Keratinocyte (primary cell): ENCODE measurements around the gene COQ9. TPM values are rescaled to one million over a fixed set of nuclear protein-coding genes. Genes with fewer than 3 reads are reported as not detected.
A peak's percentile ranks its signal among the peaks of the same experiment; 100 is the strongest.

ENCODE experiments used
- DNase-seq: peaks from one replicate; pipeline ENCODE4 v3.0.0-alpha.2; 2011; ENCODE audit warnings: low read depth, missing footprints, low spot score
- FAIRE-seq: peaks from 2 replicates; lab custom pipeline; 2011; peaks lifted over from hg19 to GRCh38; lab: Jason Lieb, UNC
- H2AFZ ChIP-seq: 2 replicates; pipeline ENCODE4 v1.6.0; 2012; ENCODE audit warnings: low read length, control low read depth, inconsistent platforms; ENCODE audit not compliant: control insufficient read depth
- H3K27ac ChIP-seq: 2 replicates; pipeline ENCODE4 v1.5.1; 2011; ENCODE audit warnings: low read length; ENCODE audit not compliant: control insufficient read depth, insufficient read depth
- H3K27me3 ChIP-seq: 3 replicates; pipeline ENCODE4 v1.6.0; 2011; ENCODE audit warnings: low read length; ENCODE audit not compliant: control insufficient read depth, insufficient read depth; ENCODE audit errors: extremely low read depth
- H3K36me3 ChIP-seq, 2 experiments: 2 replicates in 1 of 2; 3 replicates in 1 of 2; pipeline ENCODE4 v1.5.1; 2011; ENCODE audit warnings: low read length in 2 of 2, mild to moderate bottlenecking in 1 of 2; ENCODE audit not compliant: control insufficient read depth in 2 of 2, insufficient read depth in 2 of 2; ENCODE audit errors: extremely low read depth in 1 of 2
- H3K4me1 ChIP-seq: 3 replicates; pipeline ENCODE4 v1.5.1; 2011; ENCODE audit warnings: low read length; ENCODE audit not compliant: control insufficient read depth, insufficient read depth; ENCODE audit errors: extremely low read depth
- H3K4me2 ChIP-seq: 3 replicates; pipeline ENCODE4 v1.6.0; 2011; ENCODE audit warnings: low read depth, low read length; ENCODE audit not compliant: control insufficient read depth, insufficient read depth; ENCODE audit errors: extremely low read depth
- H3K4me3 ChIP-seq, 3 experiments: fragments of 200-600 bp in 1 of 3; sonication (generic) in 1 of 3; 2 replicates in 2 of 3; 3 replicates in 1 of 3; pipeline ENCODE4 v1.5.1; 2011 to 2016; ENCODE audit warnings: low read length in 3 of 3, mild to moderate bottlenecking in 3 of 3, control low read depth in 2 of 3, inconsistent platforms in 1 of 3, low read depth in 1 of 3, mixed read lengths in 1 of 3, mixed run types in 1 of 3, moderate library complexity in 1 of 3; ENCODE audit not compliant: control insufficient read depth in 2 of 3, insufficient read depth in 2 of 3; ENCODE audit errors: extremely low read depth in 1 of 3
- H3K79me2 ChIP-seq: 2 replicates; pipeline ENCODE4 v1.6.0; 2012; ENCODE audit warnings: low read length; ENCODE audit not compliant: control insufficient read depth, insufficient read depth
- H3K9ac ChIP-seq: 3 replicates; pipeline ENCODE4 v1.6.0; 2011; ENCODE audit warnings: low read length; ENCODE audit not compliant: control insufficient read depth, insufficient read depth; ENCODE audit errors: extremely low read depth
- H3K9me1 ChIP-seq: 3 replicates; pipeline ENCODE4 v1.6.0; 2011; ENCODE audit warnings: low read length; ENCODE audit not compliant: control insufficient read depth, insufficient read depth; ENCODE audit errors: extremely low read depth
- H3K9me3 ChIP-seq: 2 replicates; pipeline ENCODE4 v1.5.1; 2012; ENCODE audit warnings: low read depth, low read length; ENCODE audit not compliant: control insufficient read depth
- H4K20me1 ChIP-seq: 3 replicates; pipeline ENCODE4 v1.6.0; 2011; ENCODE audit warnings: low read length; ENCODE audit not compliant: control insufficient read depth, insufficient read depth; ENCODE audit errors: extremely low read depth
- CTCF ChIP-seq, 3 experiments: IDR thresholded peaks in 1 of 3; conservative IDR thresholded peaks in 1 of 3; optimal IDR thresholded peaks in 1 of 3; 2 replicates in 2 of 3; 3 replicates in 1 of 3; pipeline versions ENCODE3 to v1.5.1; 2011; ENCODE audit warnings: low read length in 3 of 3, mild to moderate bottlenecking in 3 of 3, moderate library complexity in 2 of 3, control low read depth in 1 of 3, inconsistent platforms in 1 of 3; ENCODE audit not compliant: insufficient read depth in 2 of 3; ENCODE audit errors: extremely low read depth in 1 of 3
- EZH2 ChIP-seq: IDR thresholded peaks from one replicate; pipeline ENCODE4 v1.6.1; 2012; ENCODE audit warnings: inconsistent platforms, mild to moderate bottlenecking, low read length, moderate library complexity
- dilution Hi-C: fragments of 300-500 bp; cut with MboI; formaldehyde crosslinking; loops from one replicate; pipeline ENCODE4 v1.7.0; 2020; ENCODE audit warnings: low sequenced_read_pairs; ENCODE audit not compliant: extremely low pct_ligation_motif_present
- polyA plus RNA-seq, 5 experiments: library from polyadenylated mRNA; depleted of rRNA in 3 of 5; stranded (reverse) in 3 of 5; stranded (forward) in 1 of 5; unstranded in 1 of 5; fragments of >200 nt; gene quantifications; 1 replicate in 1 of 5; 2 replicates in 3 of 5; 3 replicates in 1 of 5; pipeline versions ENCODE4 v1.2.1 to v1.2.3, GENCODE V29; 2011 to 2012; ENCODE audit warnings: missing spikeins in 2 of 5, low read depth in 1 of 5, low replicate concordance in 1 of 5

Gene COQ9
- polyA plus RNA-seq, 1 donor (not counting 4 experiments of a cell fraction or from before 2014, with no cell fraction given) = 62.8 TPM

GRCh38 chr16:57444711-57445110 lies 2.6 kb upstream of the COQ9 start:
- Histone ChIP-seq H3K9me1 (peaks cover 4% of the 10 kb centered on the region), H3K27ac (no peak overlapping the region), H3K9ac (no peak overlapping the region), H3K79me2 (peaks cover 67% of the 10 kb centered on the region), H3K27me3 (no peaks in the 10 kb centered on the region), H2AFZ (no peak overlapping the region), H4K20me1 (no peaks in the 10 kb centered on the region), H3K4me1 (peaks cover 12% of the 10 kb centered on the region), H3K4me2 (no peak overlapping the region), H3K36me3 (peaks cover 4 to 5% of the 10 kb centered on the region in 2 experiments), H3K4me3 (no peak overlapping the region), H3K9me3 (no peaks in the 10 kb centered on the region)
- DNase-seq (no peak), FAIRE-seq (no peak)
- dilution Hi-C loops = no loop called here
- TF ChIP-seq CTCF (optimal IDR thresholded peaks at IDR 0.05 in 1 of 3, IDR thresholded peaks at IDR 0.05 in 1 of 3, conservative IDR thresholded peaks at IDR 0.05 in 1 of 3; ENCODE audit: extremely low read depth in 1 of 3, insufficient read depth in 2 of 3, low read length in 3 of 3) = no peak

DNA sequence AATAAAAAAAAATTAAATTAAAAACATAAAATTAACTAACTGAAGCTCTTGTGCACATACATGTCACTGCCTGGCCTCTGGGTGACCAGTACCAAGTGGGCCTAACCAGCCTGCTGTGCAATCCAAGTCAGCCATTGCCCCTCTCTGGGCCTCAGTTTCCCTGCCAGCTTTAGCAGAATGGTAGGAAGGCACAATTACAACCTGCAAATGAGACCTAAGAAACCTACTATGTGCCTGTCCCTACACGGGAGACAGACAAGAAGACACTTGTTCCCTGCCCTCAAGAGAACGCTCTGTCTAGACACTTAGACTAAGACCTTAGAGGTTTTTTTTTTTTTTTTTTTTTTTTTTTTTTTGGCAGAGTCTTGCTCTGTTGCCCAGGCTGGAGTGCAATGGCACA lies 1.8 kb upstream of the COQ9 start:
- no peak for FAIRE-seq
- H3K4me1 ChIP-seq = peaks cover 12% of the 10 kb centered on the region
- H3K4me2 ChIP-seq = peak overlapping the region; percentile 22
- no peak overlapping the region for H3K4me3 ChIP-seq
- DNase-seq = no peak
- no peaks in the 10 kb centered on the region for H3K9me3 ChIP-seq
- no peaks in the 10 kb centered on the region for H3K27me3 ChIP-seq
- no peak overlapping the region for H3K27ac ChIP-seq
- H4K20me1 ChIP-seq = no peaks in the 10 kb centered on the region
- peaks cover 4% of the 10 kb centered on the region for H3K9me1 ChIP-seq
- H3K9ac ChIP-seq = no peak overlapping the region
- H3K79me2 ChIP-seq = peaks cover 66% of the 10 kb centered on the region
- H2AFZ ChIP-seq = no peak overlapping the region
- dilution Hi-C loops = no loop called here
- peaks cover 2 to 3% of the 10 kb centered on the region in 2 experiments for H3K36me3 ChIP-seq
- no peak for TF ChIP-seq CTCF (optimal IDR thresholded peaks at IDR 0.05 in 1 of 3, IDR thresholded peaks at IDR 0.05 in 1 of 3, conservative IDR thresholded peaks at IDR 0.05 in 1 of 3; ENCODE audit: extremely low read depth in 1 of 3, insufficient read depth in 2 of 3, low read length in 3 of 3)
- TF ChIP-seq EZH2 = no peak
